SU-DHL-6 (cell line): ENCODE measurements around the gene TRAPPC10.

Experiments used
- H2AFZ ChIP-seq: fragments of 200-600 bp; sonication (generic); 2 replicates; pipeline ENCODE4 v1.6.1; 2014; ENCODE audit warnings: low read depth, mild to moderate bottlenecking, moderate library complexity, mixed read lengths, antibody characterized with exemption, low read length; ENCODE audit not compliant: severe bottlenecking
- H3F3A ChIP-seq: fragments of 200-600 bp; shearing (Covaris generic); 2 replicates; pipeline ENCODE4 v1.6.0; 2016; ENCODE audit warnings: antibody characterized with exemption, mild to moderate bottlenecking; ENCODE audit not compliant: insufficient read depth
- H3K27ac ChIP-seq: fragments of 200-600 bp; sonication (generic); 2 replicates; pipeline ENCODE4 v1.5.1; 2016; ENCODE audit warnings: low read depth, mild to moderate bottlenecking, low read length, moderate library complexity, mixed read lengths
- H3K27me3 ChIP-seq: fragments of 200-600 bp; sonication (generic), shearing (Covaris generic); 2 replicates; pipeline ENCODE4 v1.6.0; 2014; ENCODE audit warnings: mild to moderate bottlenecking, low read length
- H3K36me3 ChIP-seq: fragments of 200-600 bp; sonication (generic); 2 replicates; pipeline ENCODE4 v1.6.1; 2014; ENCODE audit warnings: mild to moderate bottlenecking, low read length, mixed read lengths
- H3K4me2 ChIP-seq: fragments of 300-600, 200-600 bp; shearing (Covaris generic), sonication (generic); 2 replicates; pipeline ENCODE4 v1.6.0; 2014; ENCODE audit warnings: low read length, low read depth, mild to moderate bottlenecking; ENCODE audit not compliant: poor library complexity, severe bottlenecking
- H3K4me3 ChIP-seq: fragments of 200-600 bp; sonication (generic); 2 replicates; pipeline ENCODE4 v1.5.1; 2014; ENCODE audit warnings: antibody characterized with exemption, low read length, mild to moderate bottlenecking, mixed read lengths; ENCODE audit not compliant: insufficient read depth, poor library complexity, severe bottlenecking
- H3K79me2 ChIP-seq: fragments of 200-600 bp; sonication (generic); 2 replicates; pipeline ENCODE4 v1.6.1; 2014; ENCODE audit warnings: mild to moderate bottlenecking, low read length, moderate library complexity; ENCODE audit not compliant: insufficient read depth
- H3K9ac ChIP-seq: fragments of 200-600 bp; sonication (generic); 2 replicates; pipeline ENCODE4 v1.7.0; 2014; ENCODE audit warnings: mild to moderate bottlenecking, low read length
- H3K9me2 ChIP-seq: fragments of 200-600 bp; sonication (generic); replicated peaks from 2 replicates; pipeline ENCODE4 v1.6.1; 2014; ENCODE audit warnings: low read length; ENCODE audit not compliant: insufficient read depth
- H3K9me3 ChIP-seq: fragments of 200-600 bp; sonication (generic); 2 replicates; pipeline ENCODE4 v1.6.1; 2014; ENCODE audit warnings: low read length, mixed read lengths; ENCODE audit not compliant: insufficient read depth
- H4K20me1 ChIP-seq: fragments of 200-600 bp; sonication (generic); 2 replicates; pipeline ENCODE4 v1.6.1; 2014; ENCODE audit warnings: low read depth, mild to moderate bottlenecking, antibody characterized with exemption, low read length, moderate library complexity, mixed read lengths
- EZH2phosphoT487 ChIP-seq: fragments of 200-600 bp; sonication (generic), shearing (Covaris generic); conservative IDR thresholded peaks from 2 replicates; pipeline ENCODE4 v1.6.1; 2018; ENCODE audit warnings: mild to moderate bottlenecking, antibody characterized with exemption, low read length, moderate library complexity, mixed read lengths
- TF ChIP-seq, protein P1 (sequence below): fragments of 200-600 bp; sonication (generic); IDR thresholded peaks from one replicate; pipeline ENCODE4 v1.5.1; 2017; ENCODE audit warnings: antibody characterized with exemption, mild to moderate bottlenecking, low read length, moderate library complexity; ENCODE audit not compliant: insufficient read depth, poor library complexity, severe bottlenecking

The TRAPPC10 gene

DNA sequence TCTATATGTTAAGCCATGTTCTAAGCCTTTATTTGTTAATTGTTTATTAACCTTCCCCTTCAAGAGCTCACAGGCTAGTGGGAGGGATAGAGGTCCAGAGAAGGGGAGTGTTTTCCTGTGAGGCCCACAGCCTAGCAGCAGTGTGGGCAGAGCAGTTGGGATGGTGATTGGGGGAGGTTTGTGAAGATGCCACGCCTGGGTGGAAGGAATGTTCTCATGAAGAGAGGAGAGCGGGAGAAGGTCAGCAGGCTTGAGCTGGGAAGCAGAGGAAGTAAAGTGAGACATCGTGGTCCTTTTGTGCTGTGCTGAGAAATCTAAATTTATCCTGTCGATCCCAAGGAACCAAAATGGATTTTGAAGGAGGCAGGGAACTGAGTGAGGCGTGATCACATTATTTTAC lies 42.6 kb downstream of the TRAPPC10 start:
- Histone ChIP-seq H3K9ac (no peak overlapping the region), H3K79me2 (peaks cover 20% of the 10 kb centered on the region), H3K36me3 (peaks cover 7% of the 10 kb centered on the region; the same call in 1 of the 2 replicates)

DNA sequence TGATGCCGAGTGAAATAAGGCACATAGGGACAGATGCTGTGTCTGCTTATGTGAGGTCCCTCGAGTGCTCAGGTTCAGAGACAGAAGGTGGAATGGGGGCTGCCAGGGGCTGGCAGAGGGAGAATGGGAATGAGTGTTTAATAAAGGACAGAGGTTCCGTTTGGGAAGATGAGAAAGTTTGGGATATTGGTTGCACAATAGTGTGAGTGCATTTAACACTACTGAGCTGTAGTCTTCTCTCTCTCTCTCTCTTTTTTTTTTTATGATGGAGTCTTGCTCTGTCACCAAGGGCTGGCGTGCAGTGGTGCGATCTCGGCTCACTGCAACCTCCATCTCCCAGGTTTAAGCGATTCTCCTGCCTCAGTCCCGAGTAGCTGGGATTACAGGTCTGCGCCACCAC lies 44.9 kb downstream of the TRAPPC10 start:
- no peaks in the 10 kb centered on the region for H4K20me1 ChIP-seq
- H3K9ac ChIP-seq: no peak overlapping the region
- TF ChIP-seq, protein P1, sequence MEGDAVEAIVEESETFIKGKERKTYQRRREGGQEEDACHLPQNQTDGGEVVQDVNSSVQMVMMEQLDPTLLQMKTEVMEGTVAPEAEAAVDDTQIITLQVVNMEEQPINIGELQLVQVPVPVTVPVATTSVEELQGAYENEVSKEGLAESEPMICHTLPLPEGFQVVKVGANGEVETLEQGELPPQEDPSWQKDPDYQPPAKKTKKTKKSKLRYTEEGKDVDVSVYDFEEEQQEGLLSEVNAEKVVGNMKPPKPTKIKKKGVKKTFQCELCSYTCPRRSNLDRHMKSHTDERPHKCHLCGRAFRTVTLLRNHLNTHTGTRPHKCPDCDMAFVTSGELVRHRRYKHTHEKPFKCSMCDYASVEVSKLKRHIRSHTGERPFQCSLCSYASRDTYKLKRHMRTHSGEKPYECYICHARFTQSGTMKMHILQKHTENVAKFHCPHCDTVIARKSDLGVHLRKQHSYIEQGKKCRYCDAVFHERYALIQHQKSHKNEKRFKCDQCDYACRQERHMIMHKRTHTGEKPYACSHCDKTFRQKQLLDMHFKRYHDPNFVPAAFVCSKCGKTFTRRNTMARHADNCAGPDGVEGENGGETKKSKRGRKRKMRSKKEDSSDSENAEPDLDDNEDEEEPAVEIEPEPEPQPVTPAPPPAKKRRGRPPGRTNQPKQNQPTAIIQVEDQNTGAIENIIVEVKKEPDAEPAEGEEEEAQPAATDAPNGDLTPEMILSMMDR: no peak
- TF ChIP-seq EZH2phosphoT487: no peak

More for the DNA sequence above, 42.6 kb downstream of the TRAPPC10 start:
- no peak for TF ChIP-seq EZH2phosphoT487
- TF ChIP-seq, protein P1: no peak
- H4K20me1 ChIP-seq: no peaks in the 10 kb centered on the region
- no peaks in the 10 kb centered on the region for H3F3A ChIP-seq
- no peak overlapping the region for H3K4me3 ChIP-seq
- H3K9me2 ChIP-seq: no peaks in the 10 kb centered on the region
- no peak overlapping the region for H3K27ac ChIP-seq
- H3K9me3 ChIP-seq: no peaks in the 10 kb centered on the region
- H3K27me3 ChIP-seq: no peaks in the 10 kb centered on the region
- H2AFZ ChIP-seq: no peak overlapping the region
- H3K4me2 ChIP-seq: no peak overlapping the region

DNA sequence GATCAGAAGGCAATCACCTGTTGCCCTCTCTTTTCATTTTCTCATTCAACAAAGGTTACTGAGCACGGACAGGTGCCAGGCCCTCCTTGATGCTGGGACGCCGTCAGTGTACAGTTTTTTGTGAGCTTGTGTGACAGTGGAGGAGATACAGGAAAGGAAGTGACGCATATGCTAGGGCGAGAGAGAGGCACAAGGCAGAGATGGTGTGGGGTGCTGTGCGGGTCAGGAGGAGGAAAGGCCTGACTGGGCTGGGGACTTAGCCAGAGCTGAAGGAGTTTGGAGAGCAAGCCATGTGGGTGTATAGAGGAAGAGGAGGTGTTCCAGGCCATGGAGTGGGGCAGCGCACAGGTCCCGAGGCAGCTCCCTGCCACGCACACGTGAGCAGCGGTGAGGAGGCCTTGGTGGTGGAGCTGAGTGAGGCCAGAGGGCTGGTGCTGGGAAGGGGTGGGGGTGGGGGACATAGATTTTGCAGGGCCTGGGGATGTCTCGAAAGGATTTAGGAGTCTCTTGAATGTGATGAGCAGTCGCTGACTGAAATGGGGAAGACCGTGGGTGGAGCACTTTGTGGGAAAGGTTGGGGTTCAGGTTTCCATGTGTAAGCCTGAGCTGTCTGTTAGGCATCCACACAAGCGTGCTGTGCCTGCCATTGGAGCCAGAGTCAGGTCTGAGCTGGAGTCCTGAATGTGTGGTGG lies 46.0 kb downstream of the TRAPPC10 start:
- H3K9me3 ChIP-seq: no peaks in the 10 kb centered on the region
- H3K4me2 ChIP-seq: no peak overlapping the region
- H3K4me3 ChIP-seq: no peak overlapping the region
- no peaks in the 10 kb centered on the region for H4K20me1 ChIP-seq
- no peak overlapping the region for H3K9ac ChIP-seq
- no peak for TF ChIP-seq EZH2phosphoT487
- TF ChIP-seq, protein P1: no peak
- H3K27ac ChIP-seq: no peak overlapping the region
- H3K79me2 ChIP-seq: 0 out of 2 replicates have a peak, but pooled peaks cover 5% of the 10 kb centered on the region
- no peaks in the 10 kb centered on the region for H3F3A ChIP-seq
- H3K9me2 ChIP-seq: no peaks in the 10 kb centered on the region
- no peak overlapping the region for H2AFZ ChIP-seq
- H3K36me3 ChIP-seq: peaks cover 7% of the 10 kb centered on the region; the same call in 1 of the 2 replicates
- no peaks in the 10 kb centered on the region for H3K27me3 ChIP-seq

More for the DNA sequence above, 44.9 kb downstream of the TRAPPC10 start:
- no peaks in the 10 kb centered on the region for H3K9me2 ChIP-seq
- H3K27ac ChIP-seq: no peak overlapping the region
- H3K79me2 ChIP-seq: 0 out of 2 replicates have a peak, but pooled peaks cover 5% of the 10 kb centered on the region
- no peaks in the 10 kb centered on the region for H3K9me3 ChIP-seq
- no peak overlapping the region for H3K4me2 ChIP-seq
- no peaks in the 10 kb centered on the region for H3F3A ChIP-seq
- peaks cover 7% of the 10 kb centered on the region; the same call in 1 of the 2 replicates for H3K36me3 ChIP-seq
- no peak overlapping the region for H3K4me3 ChIP-seq
- H3K27me3 ChIP-seq: no peaks in the 10 kb centered on the region
- no peak overlapping the region for H2AFZ ChIP-seq
